Measurements from ENCODE around the gene ZNF497.

ZNF497 gene

GRCh38 chr19:58338336-58338735 is 24.2 kb downstream of the ZNF497 start:
- H3K36me3 ChIP-seq (ENCODE audit: low read length): no peaks in the 10 kb centered on the region
- H4K20me1 ChIP-seq (ENCODE audit: low read depth, low read length): no peaks in the 10 kb centered on the region

GRCh38 chr19:58336820-58337219 is 25.7 kb downstream of the ZNF497 start:
- TF ChIP-seq EZH2phosphoT487 (conservative IDR thresholded peaks at IDR 0.05; ENCODE audit: low read length) (no peak), CTCF (IDR thresholded peaks at IDR 0.05; ENCODE audit: insufficient read depth, low read length, poor library complexity, severe bottlenecking) (no peak)
- H3F3A ChIP-seq (ENCODE audit: insufficient read depth): no peaks in the 10 kb centered on the region
- 0 out of 2 replicates have a peak, but pooled peaks cover 4% of the 10 kb centered on the region for H3K79me2 ChIP-seq (ENCODE audit: insufficient read depth, low read length)
- H3K4me2 ChIP-seq (ENCODE audit: low read depth, low read length, poor library complexity, severe bottlenecking): no peak overlapping the region
- H3K27me3 ChIP-seq (ENCODE audit: low read length): no peaks in the 10 kb centered on the region
- H3K9me2 ChIP-seq (replicated peaks; ENCODE audit: insufficient read depth, low read length): no peaks in the 10 kb centered on the region
- H3K4me3 ChIP-seq (ENCODE audit: insufficient read depth, low read length, poor library complexity, severe bottlenecking): no peak overlapping the region
- no peaks in the 10 kb centered on the region for H4K20me1 ChIP-seq (ENCODE audit: low read depth, low read length)
- H2AFZ ChIP-seq (ENCODE audit: low read depth, low read length, severe bottlenecking): no peak overlapping the region
- H3K36me3 ChIP-seq (ENCODE audit: low read length): no peaks in the 10 kb centered on the region
- H3K9me3 ChIP-seq (ENCODE audit: insufficient read depth, low read length): no peaks in the 10 kb centered on the region
- H3K27ac ChIP-seq (ENCODE audit: low read depth, low read length): no peak overlapping the region
- no peak overlapping the region for H3K9ac ChIP-seq (ENCODE audit: low read length)

More at GRCh38 chr19:58338336-58338735, 24.2 kb downstream of the ZNF497 start:
- Histone ChIP-seq H3K9me3 (ENCODE audit: insufficient read depth, low read length) (no peaks in the 10 kb centered on the region), H3K4me3 (ENCODE audit: insufficient read depth, low read length, poor library complexity, severe bottlenecking) (no peak overlapping the region), H2AFZ (ENCODE audit: low read depth, low read length, severe bottlenecking) (no peak overlapping the region), H3K27ac (ENCODE audit: low read depth, low read length) (no peak overlapping the region), H3K9me2 (replicated peaks; ENCODE audit: insufficient read depth, low read length) (no peaks in the 10 kb centered on the region), H3K9ac (ENCODE audit: low read length) (no peak overlapping the region), H3K4me2 (ENCODE audit: low read depth, low read length, poor library complexity, severe bottlenecking) (no peak overlapping the region), H3K27me3 (ENCODE audit: low read length) (no peaks in the 10 kb centered on the region), H3F3A (ENCODE audit: insufficient read depth) (no peaks in the 10 kb centered on the region), H3K79me2 (ENCODE audit: insufficient read depth, low read length) (0 out of 2 replicates have a peak, but pooled peaks cover under 1% of the 10 kb centered on the region)
- TF ChIP-seq EZH2phosphoT487 (conservative IDR thresholded peaks at IDR 0.05; ENCODE audit: low read length) (no peak), CTCF (IDR thresholded peaks at IDR 0.05; ENCODE audit: insufficient read depth, low read length, poor library complexity, severe bottlenecking) (no peak)

- 0 out of 2 replicates have a peak, but pooled peaks cover 4% of the 10 kb centered on the region for H3K79me2 ChIP-seq (ENCODE audit: insufficient read depth, low read length)
- no peaks in the 10 kb centered on the region for H3F3A ChIP-seq (ENCODE audit: insufficient read depth)
- no peak overlapping the region for H3K27ac ChIP-seq (ENCODE audit: low read depth, low read length)
- no peak overlapping the region for H3K9ac ChIP-seq (ENCODE audit: low read length)
- no peaks in the 10 kb centered on the region for H3K9me3 ChIP-seq (ENCODE audit: insufficient read depth, low read length)
- H3K9me2 ChIP-seq (replicated peaks; ENCODE audit: insufficient read depth, low read length): no peaks in the 10 kb centered on the region
- TF ChIP-seq CTCF (IDR thresholded peaks at IDR 0.05; ENCODE audit: insufficient read depth, low read length, poor library complexity, severe bottlenecking) (no peak), EZH2phosphoT487 (conservative IDR thresholded peaks at IDR 0.05; ENCODE audit: low read length) (no peak)
- H4K20me1 ChIP-seq (ENCODE audit: low read depth, low read length): no peaks in the 10 kb centered on the region
- H3K27me3 ChIP-seq (ENCODE audit: low read length): no peaks in the 10 kb centered on the region
- H2AFZ ChIP-seq (ENCODE audit: low read depth, low read length, severe bottlenecking): no peak overlapping the region
- H3K4me2 ChIP-seq (ENCODE audit: low read depth, low read length, poor library complexity, severe bottlenecking): no peak overlapping the region
- H3K36me3 ChIP-seq (ENCODE audit: low read length): no peaks in the 10 kb centered on the region
- no peak overlapping the region for H3K4me3 ChIP-seq (ENCODE audit: insufficient read depth, low read length, poor library complexity, severe bottlenecking)
These were observed 26.3 kb downstream of the ZNF497 start for GRCh38 chr19:58336216-58336615.

Data from SU-DHL-6 (cell line).